ENCODE results near the gene CYP21A2. TPM values are rescaled to one million over a fixed set of nuclear protein-coding genes. Genes with fewer than 3 reads are reported as not detected.
"Not testable (repeated sequence)": the region's sequence is repeated elsewhere in the genome, so short reads cannot be mapped to it uniquely, and the experiment has no call there.

The CYP21A2 gene
- total RNA-seq, 1 donor from 2014 or later = 0.68 TPM

DNA sequence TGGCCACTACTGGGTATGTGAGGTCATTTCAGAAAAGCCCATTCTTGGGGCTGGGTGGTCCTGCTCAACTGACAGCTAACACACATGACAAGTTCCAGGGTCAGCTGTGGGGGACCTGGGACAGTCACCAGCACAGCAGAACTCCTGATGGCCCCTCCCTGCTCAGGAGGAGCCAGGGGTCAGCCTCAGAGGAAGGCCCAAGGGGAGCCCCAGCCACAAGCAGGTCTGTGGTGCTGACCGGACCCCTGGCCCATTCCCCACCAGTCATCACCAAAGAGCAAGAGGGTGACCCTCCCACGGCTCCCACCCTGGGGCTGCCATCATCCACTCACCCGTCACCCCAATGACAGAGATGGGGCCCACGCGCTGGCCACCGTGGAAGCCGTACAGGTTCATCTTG, 18.0 kb downstream of the CYP21A2 start:
- Mint-ChIP-seq H3K4me3 (no peak overlapping the region), H3K27ac (no peak overlapping the region), H3K4me1 (ENCODE audit: unreplicated experiment) (no peaks in the 10 kb centered on the region), H3K9me3 (no peaks in the 10 kb centered on the region), H3K36me3 (no peaks in the 10 kb centered on the region), H3K27me3 (no peaks in the 10 kb centered on the region)
- no peak for DNase-seq (ENCODE audit: extremely low spot score, unreplicated experiment)
- TF ChIP-seq, protein P1, sequence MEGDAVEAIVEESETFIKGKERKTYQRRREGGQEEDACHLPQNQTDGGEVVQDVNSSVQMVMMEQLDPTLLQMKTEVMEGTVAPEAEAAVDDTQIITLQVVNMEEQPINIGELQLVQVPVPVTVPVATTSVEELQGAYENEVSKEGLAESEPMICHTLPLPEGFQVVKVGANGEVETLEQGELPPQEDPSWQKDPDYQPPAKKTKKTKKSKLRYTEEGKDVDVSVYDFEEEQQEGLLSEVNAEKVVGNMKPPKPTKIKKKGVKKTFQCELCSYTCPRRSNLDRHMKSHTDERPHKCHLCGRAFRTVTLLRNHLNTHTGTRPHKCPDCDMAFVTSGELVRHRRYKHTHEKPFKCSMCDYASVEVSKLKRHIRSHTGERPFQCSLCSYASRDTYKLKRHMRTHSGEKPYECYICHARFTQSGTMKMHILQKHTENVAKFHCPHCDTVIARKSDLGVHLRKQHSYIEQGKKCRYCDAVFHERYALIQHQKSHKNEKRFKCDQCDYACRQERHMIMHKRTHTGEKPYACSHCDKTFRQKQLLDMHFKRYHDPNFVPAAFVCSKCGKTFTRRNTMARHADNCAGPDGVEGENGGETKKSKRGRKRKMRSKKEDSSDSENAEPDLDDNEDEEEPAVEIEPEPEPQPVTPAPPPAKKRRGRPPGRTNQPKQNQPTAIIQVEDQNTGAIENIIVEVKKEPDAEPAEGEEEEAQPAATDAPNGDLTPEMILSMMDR (conservative IDR thresholded peaks at IDR 0.05) = no peak

DNA sequence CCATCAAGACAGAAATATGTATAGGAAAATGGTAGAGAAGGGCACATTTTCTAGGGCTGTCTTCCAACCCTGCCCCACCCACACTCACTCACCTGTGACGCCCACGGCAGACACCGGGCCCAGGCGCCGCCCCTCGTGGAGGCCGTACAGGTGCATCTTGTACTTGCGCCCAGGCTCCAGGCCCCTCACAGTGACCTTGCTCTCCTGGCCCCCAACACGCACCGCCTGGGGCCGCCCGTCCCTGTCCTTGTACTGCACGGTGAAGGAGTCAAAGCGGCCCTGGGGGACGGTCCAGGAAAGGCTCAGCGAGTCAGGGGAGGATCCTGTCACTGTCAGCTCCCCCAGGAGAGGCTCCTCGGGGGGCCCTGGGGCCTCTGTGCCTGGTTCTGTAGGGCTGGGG, 19.8 kb downstream of the CYP21A2 start:
- H3K9me3 Mint-ChIP-seq = no peaks in the 10 kb centered on the region
- H3K36me3 Mint-ChIP-seq = no peaks in the 10 kb centered on the region
- H3K27me3 Mint-ChIP-seq = no peaks in the 10 kb centered on the region

DNA sequence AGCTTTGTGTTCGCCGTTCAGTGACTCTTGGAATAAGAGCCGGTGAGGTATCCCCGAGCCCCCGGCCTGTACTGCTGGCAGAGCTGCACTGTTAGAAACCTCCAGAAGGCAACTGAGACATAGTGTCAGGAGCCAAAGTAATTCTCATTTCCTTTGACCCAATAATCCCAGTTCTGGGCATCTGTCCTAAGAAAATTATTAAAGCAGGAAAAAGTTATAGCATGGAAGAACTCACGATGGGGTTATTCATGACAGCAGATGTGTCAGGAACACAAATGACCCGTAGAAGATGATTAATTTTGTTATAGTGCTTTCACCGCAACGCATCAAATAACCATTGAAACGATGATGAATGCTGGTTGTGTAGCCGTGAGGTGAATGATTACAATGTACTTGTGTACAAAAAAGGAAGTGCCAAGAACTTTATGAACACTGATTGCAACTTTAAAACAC, 20.3 kb downstream of the CYP21A2 start:
- TF ChIP-seq, protein P1 (conservative IDR thresholded peaks at IDR 0.05) = no peak
- Mint-ChIP-seq H3K36me3 (peaks cover 1% of the 10 kb centered on the region), H3K4me1 (ENCODE audit: unreplicated experiment) (no peaks in the 10 kb centered on the region), H3K27ac (no peak overlapping the region), H3K27me3 (no peaks in the 10 kb centered on the region), H3K4me3 (no peak overlapping the region), H3K9me3 (no peaks in the 10 kb centered on the region)
- DNase-seq (ENCODE audit: extremely low spot score, unreplicated experiment) = no peak

More for the DNA sequence above, 19.8 kb downstream of the CYP21A2 start:
- Mint-ChIP-seq H3K27ac (no peak overlapping the region), H3K4me3 (no peak overlapping the region), H3K4me1 (ENCODE audit: unreplicated experiment) (no peaks in the 10 kb centered on the region)
- TF ChIP-seq, protein P1 (conservative IDR thresholded peaks at IDR 0.05) = no peak
- no peak for DNase-seq (ENCODE audit: extremely low spot score, unreplicated experiment)

DNA sequence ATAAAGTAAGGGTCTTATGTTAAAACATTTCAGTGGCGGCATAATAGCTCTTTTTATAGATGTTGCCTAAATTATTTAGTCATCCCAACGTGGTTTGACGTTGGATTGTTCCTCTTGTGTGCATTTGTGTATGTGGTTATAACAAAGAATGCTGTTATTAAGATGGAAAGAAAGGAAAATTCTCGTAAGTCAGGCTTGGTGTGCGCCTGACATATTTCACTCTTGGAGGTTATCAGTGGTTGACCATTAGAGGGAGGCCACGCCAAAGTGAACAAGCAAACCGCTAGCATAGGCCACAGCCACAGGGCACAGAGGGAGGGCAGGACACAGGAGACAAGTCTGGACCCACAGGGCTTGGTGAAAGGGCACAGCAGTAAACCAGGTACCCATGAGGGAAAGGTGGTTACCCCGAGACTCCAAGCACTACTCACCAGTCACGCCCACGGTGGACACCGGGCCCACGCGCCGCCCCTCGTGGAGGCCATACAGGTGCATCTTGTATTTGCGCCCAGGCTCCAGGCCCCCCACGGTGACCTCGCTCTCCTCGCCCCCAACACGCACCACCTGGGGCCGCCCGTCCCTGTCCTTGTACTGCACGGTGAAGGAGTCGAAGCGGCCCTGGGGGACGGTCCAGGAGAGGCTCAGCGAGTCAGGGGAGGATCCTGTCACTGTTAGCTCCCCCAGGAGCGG, 22.9 kb downstream of the CYP21A2 start:
- Mint-ChIP-seq H3K4me1 (ENCODE audit: unreplicated experiment) (no peaks in the 10 kb centered on the region), H3K27ac (no peak overlapping the region), H3K36me3 (peaks cover 6% of the 10 kb centered on the region), H3K27me3 (no peaks in the 10 kb centered on the region), H3K4me3 (no peak overlapping the region), H3K9me3 (no peaks in the 10 kb centered on the region)
- TF ChIP-seq, protein P1 (conservative IDR thresholded peaks at IDR 0.05) = no peak
- DNase-seq (ENCODE audit: extremely low spot score, unreplicated experiment) = no peak

GRCh38 chr6:32064706-32065105, 26.5 kb downstream of the CYP21A2 start:
- Mint-ChIP-seq H3K27ac (no peak overlapping the region), H3K4me3 (no peak overlapping the region), H3K36me3 (peaks cover 9% of the 10 kb centered on the region), H3K9me3 (no peaks in the 10 kb centered on the region), H3K27me3 (no peaks in the 10 kb centered on the region), H3K4me1 (ENCODE audit: unreplicated experiment) (no peaks in the 10 kb centered on the region)
- TF ChIP-seq, protein P1 (conservative IDR thresholded peaks at IDR 0.05) = no peak
- no peak for DNase-seq (ENCODE audit: extremely low spot score, unreplicated experiment)

DNA sequence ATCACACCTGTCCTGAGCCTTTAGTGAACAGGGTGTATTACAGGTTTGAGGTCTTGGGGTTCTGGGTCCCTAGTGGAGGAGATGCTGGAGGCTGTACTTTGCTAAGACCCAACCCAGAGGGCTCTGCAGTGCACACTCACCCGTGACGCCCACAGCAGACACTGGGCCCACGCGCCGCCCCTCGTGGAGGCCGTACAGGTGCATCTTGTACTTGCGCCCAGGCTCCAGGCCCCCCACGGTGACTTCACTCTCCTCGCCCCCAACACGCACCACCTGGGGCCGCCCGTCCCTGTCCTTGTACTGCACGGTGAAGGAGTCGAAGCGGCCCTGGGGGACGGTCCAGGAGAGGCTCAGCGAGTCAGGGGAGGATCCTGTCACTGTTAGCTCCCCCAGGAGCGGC, 29.3 kb downstream of the CYP21A2 start:
- not testable (repeated sequence) for H3K27ac Mint-ChIP-seq; H3K4me3 Mint-ChIP-seq; H3K36me3 Mint-ChIP-seq; H3K27me3 Mint-ChIP-seq; H3K9me3 Mint-ChIP-seq; DNase-seq (ENCODE audit: extremely low spot score, unreplicated experiment); H3K4me1 Mint-ChIP-seq (ENCODE audit: unreplicated experiment)

DNA sequence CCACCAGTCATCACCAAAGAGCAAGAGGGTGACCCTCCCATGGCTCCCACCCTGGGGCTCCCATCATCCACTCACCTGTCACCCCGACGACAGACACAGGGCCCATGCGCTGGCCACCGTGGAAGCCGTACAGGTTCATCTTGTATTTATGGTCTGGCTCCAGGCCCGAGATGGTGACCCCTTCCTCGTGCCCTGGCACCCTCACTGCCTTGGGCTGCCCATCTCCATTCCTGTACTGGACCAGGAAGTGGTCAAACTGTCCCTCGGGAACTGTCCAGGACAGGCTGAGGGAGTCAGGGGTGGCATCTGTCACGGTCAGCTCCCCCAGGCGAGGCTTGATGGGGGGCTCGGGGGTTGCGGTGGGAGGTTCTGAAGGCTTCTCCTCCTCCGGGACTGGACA, 30.1 kb downstream of the CYP21A2 start:
- not testable (repeated sequence) for H3K27ac Mint-ChIP-seq; H3K36me3 Mint-ChIP-seq; H3K27me3 Mint-ChIP-seq; DNase-seq (ENCODE audit: extremely low spot score, unreplicated experiment); H3K4me3 Mint-ChIP-seq; H3K9me3 Mint-ChIP-seq; H3K4me1 Mint-ChIP-seq (ENCODE audit: unreplicated experiment)
